Endometrial microvascular endothelial cells (primary cell): ENCODE data around the gene SPTLC1. TPM values are rescaled to one million over a fixed set of nuclear protein-coding genes. Genes with fewer than 3 reads are reported as not detected.
"Not testable (repeated sequence)": the region's sequence is repeated elsewhere in the genome, so short reads cannot be mapped to it uniquely, and the experiment has no call there.

Source experiments
- in situ Hi-C: cut with HindIII; loops from 2 replicates; pipeline ENCODE4 v1.10.0; 2017; ENCODE audit warnings: low sequenced_read_pairs, low pct_unique_long_range_greater_than_20kb; ENCODE audit errors: inconsistent ontology term
- total RNA-seq: library from RNA; depleted of rRNA; stranded (reverse); fragments of >200 nt; gene quantifications from one replicate; pipeline ENCODE4 v1.2.3, GENCODE V29; 2015; ENCODE audit errors: inconsistent ontology term

Gene SPTLC1
- total RNA-seq, 1 donor from 2014 or later, result 125 TPM

- in situ Hi-C loops, result no loop called here
Observed at GRCh38 chr9:92046676-92047075, 68.5 kb downstream of the SPTLC1 start.

- in situ Hi-C loops, result no loop called here
Observed at GRCh38 chr9:92044936-92045335, 70.3 kb downstream of the SPTLC1 start.

GRCh38 chr9:92043002-92043401, 72.2 kb downstream of the SPTLC1 start:
- in situ Hi-C loops, result no loop called here

GRCh38 chr9:92042260-92042659, 73.0 kb downstream of the SPTLC1 start:
- in situ Hi-C loops, result no loop called here

- in situ Hi-C loops, result no loop called here
Observed at GRCh38 chr9:92036756-92037155, 78.5 kb downstream of the SPTLC1 start.

- in situ Hi-C loops, result no loop called here
Observed at GRCh38 chr9:92036411-92036746, 78.8 kb downstream of the SPTLC1 start.

- in situ Hi-C loops, result no loop called here
Observed at GRCh38 chr9:92035687-92036410, 79.4 kb downstream of the SPTLC1 start.

GRCh38 chr9:92035146-92035545, 80.1 kb downstream of the SPTLC1 start:
- in situ Hi-C loops, result no loop called here

- in situ Hi-C loops, result no loop called here
Observed at GRCh38 chr9:92033991-92034390, 81.2 kb downstream of the SPTLC1 start.

GRCh38 chr9:92033307-92033706, 81.9 kb downstream of the SPTLC1 start:
- in situ Hi-C loops, result no loop called here

- in situ Hi-C loops, result no loop called here
Observed at GRCh38 chr9:92032891-92033290, 82.3 kb downstream of the SPTLC1 start.

- in situ Hi-C loops, result no loop called here
Observed at GRCh38 chr9:92030367-92030766, 84.8 kb downstream of the SPTLC1 start.

- in situ Hi-C loops, result no loop called here
Observed at GRCh38 chr9:92029553-92029952, 85.7 kb downstream of the SPTLC1 start.

GRCh38 chr9:92026206-92027002, 88.8 kb downstream of the SPTLC1 start:
- in situ Hi-C loops, result no loop called here

GRCh38 chr9:92021785-92022541, 93.2 kb downstream of the SPTLC1 start:
- in situ Hi-C loops, result not testable (repeated sequence)

GRCh38 chr9:92019658-92020057, 95.6 kb downstream of the SPTLC1 start:
- in situ Hi-C loops, result no loop called here

GRCh38 chr9:92010705-92011536, 104.3 kb downstream of the SPTLC1 start:
- in situ Hi-C loops, result no loop called here

GRCh38 chr9:92010253-92010652, 105.0 kb downstream of the SPTLC1 start:
- in situ Hi-C loops, result not testable (repeated sequence)

- in situ Hi-C loops, result no loop called here
Observed at GRCh38 chr9:92008041-92008440, 107.2 kb downstream of the SPTLC1 start.
